PFSK-1 (cell line): ENCODE measurements around the gene PLOD3.

Source experiments
- FOXP2 ChIP-seq: optimal IDR thresholded peaks from 2 replicates; pipeline ENCODE3; 2011; ENCODE audit warnings: borderline replicate concordance, control low read depth, inconsistent platforms; ENCODE audit not compliant: insufficient read depth; ENCODE audit errors: extremely low read length, extremely low read depth
- POLR2AphosphoS5 ChIP-seq: IDR thresholded peaks from 2 replicates; pipeline ENCODE4 v1.6.1; 2012; ENCODE audit warnings: low read depth, mild to moderate bottlenecking, control low read depth, low read length, moderate library complexity
- TAF1 ChIP-seq: IDR thresholded peaks from 2 replicates; pipeline ENCODE4 v1.6.1; 2012; ENCODE audit warnings: low read length, control low read depth, borderline replicate concordance; ENCODE audit not compliant: insufficient read depth

DNA sequence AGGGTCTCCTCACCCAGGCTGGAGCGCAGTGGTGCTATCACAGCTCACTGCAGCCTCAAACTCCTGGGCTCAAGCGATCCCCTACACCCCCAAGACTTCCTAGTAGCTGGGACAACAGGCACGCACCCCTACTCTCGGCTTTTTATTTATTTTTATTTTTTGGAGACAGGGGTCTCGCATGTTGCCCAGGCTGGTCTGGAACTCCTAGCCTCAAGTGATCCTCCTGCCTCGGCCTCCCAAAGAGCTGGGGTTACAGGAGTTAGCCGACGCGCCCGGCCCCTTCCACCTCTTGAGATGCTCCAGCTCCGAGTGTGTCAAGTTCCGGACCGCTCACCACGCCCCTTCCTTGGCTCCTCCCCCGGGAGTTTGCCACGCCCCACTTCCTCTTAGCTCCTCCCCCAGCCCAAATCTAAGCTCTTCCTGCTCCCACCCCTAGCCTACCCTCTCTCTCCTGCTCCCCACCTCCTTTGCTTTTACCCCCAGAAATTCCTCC lies 43.6 kb downstream of the PLOD3 start:
- TF ChIP-seq POLR2AphosphoS5: no peak
- no peak for TF ChIP-seq TAF1
- no peak for TF ChIP-seq FOXP2
